IPS DF 6.9 (cell line): ENCODE measurements around the gene KCNJ14.

Experiments used
- DNase-seq: peaks from one replicate; pipeline ENCODE4 v3.0.0-alpha.2; 2013; ENCODE audit warnings: low read depth, low spot score
- H3K27ac ChIP-seq: one replicate; pipeline ENCODE4 v1.5.1; 2013; ENCODE audit warnings: low read length, control low read depth
- H3K27me3 ChIP-seq: 2 replicates; pipeline ENCODE4 v1.6.1; 2013; ENCODE audit warnings: mild to moderate bottlenecking, low read length; ENCODE audit not compliant: control insufficient read depth, insufficient read depth
- H3K36me3 ChIP-seq: 2 replicates; pipeline ENCODE4 v1.6.1; 2013; ENCODE audit warnings: low read length; ENCODE audit not compliant: control insufficient read depth, insufficient read depth
- H3K4me1 ChIP-seq: 2 replicates; pipeline ENCODE4 v1.6.1; 2013; ENCODE audit warnings: low read length; ENCODE audit not compliant: control insufficient read depth, insufficient read depth
- H3K4me3 ChIP-seq: 2 replicates; pipeline ENCODE4 v1.5.1; 2013; ENCODE audit warnings: mild to moderate bottlenecking, low read length
- H3K9me3 ChIP-seq: 2 replicates; pipeline ENCODE4 v1.6.1; 2013; ENCODE audit warnings: low read length, inconsistent platforms; ENCODE audit not compliant: control insufficient read depth, insufficient read depth
- WGBS: extraction: QIAGEN DNeasy Blood & Tissue Kit; methylation state at CpG from one replicate; pipeline ENCODE4 v1.1.7; 2013; ENCODE audit warnings: mixed read lengths, missing lambda C conversion rate; ENCODE audit not compliant: insufficient read length, insufficient coverage; 5-methylcytosine and 5-hydroxymethylcytosine counted together

Gene KCNJ14

DNA sequence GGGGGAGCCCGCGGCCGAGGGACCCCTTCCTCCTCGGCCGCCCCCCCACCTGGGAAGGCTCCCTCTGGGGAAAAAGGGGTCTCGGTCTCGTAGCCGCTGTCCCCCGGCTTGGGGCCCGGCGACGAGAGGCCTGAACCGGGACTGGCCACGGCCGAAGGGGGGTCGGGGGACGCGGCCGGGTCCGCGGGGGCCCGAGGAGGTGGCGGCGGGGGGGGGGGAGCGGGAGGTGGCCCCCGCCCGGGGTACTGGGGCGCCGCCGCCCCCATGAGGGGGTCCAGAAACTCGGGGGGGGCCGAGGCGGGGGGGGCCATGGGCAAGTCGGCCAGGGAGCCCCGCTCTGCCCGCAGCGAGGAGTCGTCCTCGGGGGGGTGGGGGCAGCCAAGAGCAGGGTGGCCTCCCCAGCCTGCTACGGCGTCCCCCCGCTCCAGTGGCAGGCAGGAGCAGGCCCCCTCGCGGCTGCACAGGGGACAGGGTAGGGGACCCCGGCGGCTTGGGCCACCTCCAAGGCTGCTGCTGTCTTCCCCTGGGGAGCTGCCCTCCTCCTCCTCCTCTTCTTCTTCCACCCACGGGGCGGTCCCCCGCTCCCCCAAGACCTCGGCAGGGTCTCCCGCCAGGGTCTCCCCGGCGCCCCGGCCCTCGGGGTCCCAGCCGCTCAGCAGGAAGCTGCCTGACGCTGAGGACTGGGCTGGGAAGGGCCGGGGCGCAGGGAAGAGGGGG, 43.4 kb downstream of the KCNJ14 start:
- no peak overlapping the region for H3K27ac ChIP-seq

DNA sequence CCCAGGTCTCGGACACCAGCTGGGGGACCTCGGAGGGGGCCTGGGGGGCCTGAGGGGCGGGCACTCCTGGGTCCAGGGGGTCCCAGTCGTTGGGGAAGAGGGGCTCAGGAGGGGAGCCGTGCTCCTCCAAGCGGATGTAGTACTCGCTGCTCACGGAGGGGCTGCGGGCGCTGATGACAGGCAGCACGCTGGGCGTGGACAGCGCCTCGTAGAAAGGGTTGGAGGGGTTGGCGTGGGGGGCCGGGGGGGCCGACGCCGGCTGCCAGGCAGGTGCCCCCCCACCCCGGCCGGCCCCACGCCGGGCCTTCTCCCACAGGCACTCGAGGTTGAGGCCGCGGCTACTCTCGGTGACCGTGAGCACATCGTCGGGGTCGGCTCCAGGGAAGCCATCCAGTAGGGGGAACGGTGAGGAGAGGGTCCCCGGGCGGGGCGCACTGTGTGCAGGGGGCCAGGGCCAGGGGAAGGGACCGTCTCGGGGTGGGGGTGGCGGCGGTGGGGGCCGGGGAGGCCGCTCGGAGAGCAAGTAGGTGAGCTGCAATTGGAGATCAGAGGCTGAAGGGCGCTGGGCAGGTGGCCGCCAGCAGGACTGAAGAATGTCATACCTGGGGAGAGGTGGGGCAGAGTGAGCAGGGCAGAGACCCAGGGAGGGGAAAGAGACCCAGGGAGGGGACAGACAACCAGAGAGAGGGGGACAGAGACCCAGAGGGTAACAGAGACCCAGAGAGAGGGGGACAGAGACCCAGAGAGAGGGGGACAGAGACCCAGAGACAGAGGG, 44.1 kb downstream of the KCNJ14 start:
- no CpG with 5 or more reads among the region's 44 CpGs for WGBS
- Histone ChIP-seq H3K36me3 (no peaks in the 10 kb centered on the region; the same call in 1 of the 2 replicates), H3K27me3 (no peaks in the 10 kb centered on the region), H3K4me1 (peaks cover 6% of the 10 kb centered on the region), H3K9me3 (no peaks in the 10 kb centered on the region), H3K4me3 (no peak overlapping the region), H3K27ac (no peak overlapping the region)
- DNase-seq, result no peak

More for the DNA sequence above, 43.4 kb downstream of the KCNJ14 start:
- H3K4me3 ChIP-seq, result no peak overlapping the region
- no peaks in the 10 kb centered on the region for H3K9me3 ChIP-seq
- DNase-seq, result no peak
- no peaks in the 10 kb centered on the region; the same call in 1 of the 2 replicates for H3K36me3 ChIP-seq
- H3K4me1 ChIP-seq, result peaks cover 6% of the 10 kb centered on the region
- no CpG with 5 or more reads among the region's 59 CpGs for WGBS
- H3K27me3 ChIP-seq, result no peaks in the 10 kb centered on the region

DNA sequence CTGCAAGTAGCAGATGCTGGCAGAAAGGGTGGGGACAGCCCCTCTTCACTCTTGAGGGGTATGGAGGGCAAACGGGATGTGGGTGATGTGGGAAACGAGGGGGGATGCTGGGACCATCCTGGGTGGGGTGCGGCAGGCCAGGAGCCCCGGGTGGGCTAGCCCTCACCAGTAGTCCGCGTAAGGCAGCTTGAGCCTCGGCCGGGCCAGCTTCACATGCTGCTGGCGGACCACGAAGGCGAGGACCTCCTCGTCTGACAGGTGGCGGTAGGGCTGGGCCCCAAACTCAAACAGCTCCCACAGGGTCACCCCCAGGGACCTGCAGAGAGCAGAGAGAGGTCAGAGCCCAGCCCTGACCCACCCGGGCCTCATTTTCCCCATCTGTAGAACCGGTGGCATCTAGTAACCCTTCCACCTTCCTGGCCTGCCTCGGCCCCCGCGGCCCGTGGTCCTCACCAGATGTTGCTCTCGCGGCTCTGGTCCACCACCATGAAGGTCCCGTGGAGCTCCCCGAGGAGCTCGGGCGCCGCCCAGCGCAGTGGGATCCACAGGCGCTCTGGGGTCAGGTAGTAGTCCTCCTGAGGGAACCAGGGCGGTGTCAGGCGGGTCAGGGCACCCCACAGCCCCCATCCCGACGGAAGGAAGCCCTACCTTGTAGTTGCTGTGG, 45.6 kb downstream of the KCNJ14 start:
- Histone ChIP-seq H3K4me1 (peaks cover 6% of the 10 kb centered on the region), H3K27ac (no peak overlapping the region)

DNA sequence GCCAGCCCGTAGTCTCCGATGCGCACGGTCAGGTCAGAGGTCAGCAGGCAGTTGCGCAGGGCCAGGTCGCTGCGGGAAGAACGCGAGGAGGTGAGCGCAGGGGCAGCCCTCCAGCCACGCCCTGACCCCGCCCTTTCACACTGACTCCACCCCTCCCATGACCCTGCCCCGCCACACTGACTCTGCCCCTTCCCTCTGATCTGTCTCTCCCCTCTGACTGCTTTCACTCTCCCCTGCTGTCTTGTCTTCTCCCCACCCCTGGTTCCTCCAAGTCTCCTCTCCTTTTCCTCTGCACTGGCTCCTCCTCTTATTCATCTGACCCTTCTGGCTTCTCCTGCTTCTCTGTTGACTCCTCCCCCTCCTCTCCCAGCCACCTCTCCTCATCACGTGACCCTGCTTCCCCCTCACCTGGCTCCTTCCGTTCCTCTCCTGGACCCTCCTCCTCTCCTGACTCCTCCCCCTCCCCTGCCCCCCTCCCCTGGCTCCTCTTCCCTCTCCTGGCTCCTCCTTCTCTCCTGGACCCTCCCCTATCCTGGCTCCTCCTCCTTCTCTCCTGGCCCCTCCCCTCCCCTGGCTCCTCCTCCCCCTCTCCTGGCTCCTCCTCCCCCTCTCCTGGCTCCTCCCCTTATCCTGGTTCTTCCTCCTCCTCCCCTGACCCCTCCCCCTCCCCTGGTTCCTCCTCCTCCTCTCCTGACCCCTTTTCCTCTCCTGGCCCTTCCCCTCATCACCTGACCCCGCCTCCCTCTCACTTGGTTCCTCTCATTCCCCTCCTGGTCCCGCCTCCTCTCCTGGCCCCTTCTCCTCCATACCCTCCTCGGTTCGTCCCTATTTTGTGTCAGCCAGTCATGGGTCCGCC, 46.3 kb downstream of the KCNJ14 start:
- peak; percentile 96 for DNase-seq
- peak overlapping the region; percentile 28; the same call in 1 of the 2 replicates for H3K4me3 ChIP-seq
- H3K4me1 ChIP-seq, result peaks cover 6% of the 10 kb centered on the region
- no peaks in the 10 kb centered on the region; the same call in 1 of the 2 replicates for H3K36me3 ChIP-seq
- H3K27me3 ChIP-seq, result no peaks in the 10 kb centered on the region
- WGBS, result no CpG with 5 or more reads among the region's 20 CpGs
- H3K9me3 ChIP-seq, result no peaks in the 10 kb centered on the region
- no peak overlapping the region for H3K27ac ChIP-seq

More for the DNA sequence above, 45.6 kb downstream of the KCNJ14 start:
- H3K27me3 ChIP-seq, result no peaks in the 10 kb centered on the region
- peak overlapping the region; percentile 28; the same call in 1 of the 2 replicates for H3K4me3 ChIP-seq
- no peaks in the 10 kb centered on the region; the same call in 1 of the 2 replicates for H3K36me3 ChIP-seq
- no peak for DNase-seq
- no peaks in the 10 kb centered on the region for H3K9me3 ChIP-seq
- WGBS, result no CpG with 5 or more reads among the region's 32 CpGs

DNA sequence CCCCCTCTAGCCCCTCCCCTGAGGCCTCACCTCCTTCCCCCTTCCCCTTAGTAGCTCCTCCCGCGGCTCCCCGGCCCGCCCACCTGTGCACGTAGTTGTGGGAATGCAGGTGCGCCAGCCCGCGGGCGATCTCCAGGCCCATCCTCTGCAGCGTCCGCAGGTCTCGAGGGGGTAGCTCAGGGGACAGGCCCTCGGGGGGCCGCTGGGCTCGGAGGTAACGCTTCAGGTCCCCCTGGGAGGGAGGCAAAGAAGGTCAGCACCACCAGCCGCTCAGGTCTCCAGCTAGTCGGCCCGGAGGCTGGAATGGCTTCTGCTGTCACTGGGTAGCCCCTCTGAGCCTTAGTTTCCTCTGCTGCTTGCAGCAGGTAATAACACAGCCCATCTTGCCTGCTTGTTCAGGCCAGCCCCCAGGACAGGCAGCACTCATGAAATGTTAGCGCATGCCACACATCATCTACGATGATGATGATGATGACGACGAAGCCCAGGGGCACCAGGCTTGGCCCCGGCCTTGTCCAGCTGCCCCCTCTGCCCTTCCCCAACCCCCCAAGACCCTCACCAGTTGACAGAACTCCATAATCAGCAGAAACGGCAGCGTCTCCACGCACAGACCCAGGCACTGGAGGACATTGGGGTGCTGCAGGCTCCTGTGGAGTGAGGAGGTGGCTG, 47.1 kb downstream of the KCNJ14 start:
- Histone ChIP-seq H3K4me1 (peaks cover 6% of the 10 kb centered on the region), H3K9me3 (no peaks in the 10 kb centered on the region), H3K36me3 (no peaks in the 10 kb centered on the region; the same call in 1 of the 2 replicates), H3K4me3 (peak overlapping the region; percentile 13; the same call in 1 of the 2 replicates), H3K27ac (no peak overlapping the region), H3K27me3 (no peaks in the 10 kb centered on the region)
- no peak for DNase-seq
- no CpG with 5 or more reads among the region's 27 CpGs for WGBS

DNA sequence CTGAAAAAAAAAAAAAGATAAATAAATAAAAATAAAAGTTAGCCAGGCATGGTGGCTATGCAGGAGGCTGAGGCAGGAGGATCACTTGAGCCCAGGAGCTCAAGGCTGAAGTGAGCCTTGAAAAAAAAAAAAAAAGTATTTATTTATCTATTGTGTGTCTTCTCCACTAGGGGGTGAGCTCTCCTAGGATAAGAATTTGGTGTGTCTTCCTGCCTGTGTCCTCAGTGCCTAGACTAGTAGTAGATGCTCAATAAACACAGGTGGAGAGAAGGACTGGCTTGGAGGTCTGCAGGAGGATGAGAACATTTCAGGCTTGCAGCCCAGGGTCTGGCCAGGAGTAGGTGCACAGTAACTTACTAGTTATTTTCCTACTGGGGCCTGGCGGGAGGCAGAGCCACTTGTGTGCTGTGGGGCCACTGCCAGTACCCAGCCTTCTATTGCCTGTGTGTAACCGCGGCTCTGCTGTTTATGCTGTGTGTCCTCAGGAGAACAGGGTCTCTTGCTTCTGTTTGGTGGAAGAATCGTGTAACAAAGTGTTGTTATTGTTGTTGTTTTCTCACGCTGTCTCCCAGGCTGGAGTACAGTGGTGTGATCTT, 50.9 kb downstream of the KCNJ14 start:
- Histone ChIP-seq H3K27ac (no peak overlapping the region), H3K36me3 (no peaks in the 10 kb centered on the region), H3K4me1 (peaks cover 6% of the 10 kb centered on the region; the same call in 1 of the 2 replicates), H3K9me3 (no peaks in the 10 kb centered on the region), H3K4me3 (no peak overlapping the region), H3K27me3 (no peaks in the 10 kb centered on the region)
- DNase-seq, result no peak
- no CpG with 5 or more reads among the region's 5 CpGs for WGBS

DNA sequence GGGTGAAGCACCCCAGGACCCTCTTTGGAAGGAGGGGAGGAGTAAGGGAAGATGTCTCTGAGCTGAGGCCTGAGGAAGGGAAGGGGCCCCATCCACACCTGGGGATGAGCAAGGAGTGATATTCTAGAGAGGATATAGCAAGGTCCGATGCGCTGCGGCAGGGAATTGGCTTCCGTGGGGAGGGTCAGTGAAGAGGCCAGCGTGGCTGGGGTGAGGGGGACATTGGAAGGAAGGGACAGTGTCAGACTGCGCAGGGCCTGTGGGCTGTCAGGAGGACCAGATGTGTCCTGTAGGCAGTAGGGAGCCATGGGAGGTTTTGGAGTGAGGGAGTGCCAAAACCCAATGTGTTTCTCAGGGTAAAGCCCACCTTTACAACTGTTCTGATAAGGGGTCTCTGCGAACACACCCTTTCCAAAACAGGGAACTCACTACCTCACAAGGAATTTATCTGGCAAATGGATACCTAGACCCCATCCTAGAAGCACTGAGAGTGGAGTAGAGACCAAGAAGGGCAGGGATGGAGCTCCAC, 52.6 kb downstream of the KCNJ14 start:
- Histone ChIP-seq H3K27me3 (no peaks in the 10 kb centered on the region), H3K27ac (no peak overlapping the region), H3K4me3 (no peak overlapping the region), H3K4me1 (peaks cover 5% of the 10 kb centered on the region; the same call in 1 of the 2 replicates), H3K9me3 (no peaks in the 10 kb centered on the region), H3K36me3 (no peaks in the 10 kb centered on the region)
- WGBS, result no CpG with 5 or more reads among the region's 7 CpGs
- DNase-seq, result no peak

DNA sequence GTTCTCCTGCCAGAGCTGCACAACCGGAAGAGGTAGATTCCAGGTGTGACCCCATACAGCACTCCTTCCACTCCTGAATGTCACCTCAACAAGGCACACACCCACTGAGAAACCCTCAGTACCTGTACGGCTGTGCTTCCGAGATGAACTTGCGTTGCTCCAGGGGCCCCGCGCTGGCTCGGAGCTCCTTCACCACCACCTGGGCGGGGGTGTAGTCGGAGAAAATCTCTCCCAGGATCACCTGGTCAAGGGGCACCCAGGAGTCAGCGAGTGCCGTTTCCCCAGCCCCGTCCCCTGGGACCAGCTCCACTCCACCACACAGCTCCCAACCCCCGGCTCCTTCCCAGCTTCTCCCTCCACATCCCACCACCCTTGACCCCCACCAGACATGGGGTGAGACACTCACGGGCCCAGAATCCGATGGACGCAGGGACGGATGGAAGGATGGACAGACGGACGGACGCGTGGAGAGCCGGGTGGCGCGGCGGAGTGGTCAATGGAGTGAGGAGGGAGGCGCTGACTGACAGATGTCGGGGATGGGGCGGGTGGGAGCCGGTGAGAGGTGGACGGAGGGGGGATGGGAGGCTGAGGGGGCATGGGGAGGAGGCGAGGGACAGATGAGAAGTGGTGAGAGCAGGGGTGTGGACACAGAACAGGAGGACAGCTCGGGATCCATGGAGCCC, 53.5 kb downstream of the KCNJ14 start:
- Histone ChIP-seq H3K36me3 (no peaks in the 10 kb centered on the region), H3K4me3 (no peak overlapping the region), H3K27me3 (no peaks in the 10 kb centered on the region), H3K27ac (no peak overlapping the region), H3K9me3 (no peaks in the 10 kb centered on the region), H3K4me1 (peaks cover 5% of the 10 kb centered on the region; the same call in 1 of the 2 replicates)
- DNase-seq, result no peak
- no CpG with 5 or more reads among the region's 32 CpGs for WGBS
